Small intestine (tissue), 7 donors: ENCODE measurements around the gene RIMBP2. TPM values are rescaled to one million over a fixed set of nuclear protein-coding genes. Genes with fewer than 3 reads are reported as not detected.

ENCODE experiments used
- DNase-seq, 2 donors: peaks; one replicate each; pipeline versions ENCODE4 v3.0.0 to v3.0.0-alpha.2; 2013
- FAIRE-seq: peaks from 2 replicates; lab custom pipeline; 2012; peaks lifted over from hg19 to GRCh38; lab: Jason Lieb, UNC
- H3K27ac ChIP-seq, 3 donors: one replicate each; pipeline ENCODE4 v1.5.1; 2013; ENCODE audit warnings: low read length in 2 of 3, mild to moderate bottlenecking in 2 of 3, control low read depth in 1 of 3, inconsistent platforms in 1 of 3, low read depth in 1 of 3, moderate library complexity in 1 of 3
- H3K27me3 ChIP-seq, 3 donors: one replicate each; pipeline ENCODE4 v1.6.1; 2013; ENCODE audit warnings: low read length in 3 of 3, inconsistent platforms in 1 of 3; ENCODE audit not compliant: control insufficient read depth in 3 of 3, insufficient read depth in 3 of 3
- H3K36me3 ChIP-seq, 3 donors: one replicate each; pipeline ENCODE4 v1.6.1; 2013; ENCODE audit warnings: low read length in 3 of 3, inconsistent platforms in 1 of 3, low read depth in 1 of 3, mild to moderate bottlenecking in 1 of 3, moderate library complexity in 1 of 3; ENCODE audit not compliant: control insufficient read depth in 3 of 3, insufficient read depth in 2 of 3
- H3K4me1 ChIP-seq, 3 donors: one replicate each; pipeline ENCODE4 v1.6.1; 2013; ENCODE audit warnings: low read length in 2 of 3, inconsistent platforms in 1 of 3, low read depth in 1 of 3, mild to moderate bottlenecking in 1 of 3, moderate library complexity in 1 of 3; ENCODE audit not compliant: control insufficient read depth in 3 of 3, insufficient read depth in 2 of 3
- H3K4me3 ChIP-seq, 3 donors: one replicate each; pipeline ENCODE4 v1.5.1; 2013; ENCODE audit warnings: low read length in 3 of 3, control low read depth in 1 of 3, inconsistent platforms in 1 of 3, low read depth in 1 of 3, mild to moderate bottlenecking in 1 of 3, moderate library complexity in 1 of 3
- H3K9me3 ChIP-seq, 2 donors: one replicate each; pipeline ENCODE4 v1.6.1; 2013; ENCODE audit warnings: low read depth in 1 of 2, low read length in 1 of 2; ENCODE audit not compliant: control insufficient read depth in 2 of 2, insufficient read depth in 1 of 2
- WGBS, 3 donors: extraction: QIAGEN DNeasy Blood & Tissue Kit; methylation state at CpG; one replicate each; pipeline ENCODE4 v1.1.7; 2013; 5-methylcytosine and 5-hydroxymethylcytosine counted together
- polyA plus RNA-seq, 4 donors: library from polyadenylated mRNA; stranded (reverse) in 3 of 4; unstranded in 1 of 4; fragments of 200-250 nt in 3 of 4; fragments of 120-200 nt in 1 of 4; gene quantifications; one replicate each; pipeline versions ENCODE4 v1.2.1 to v1.2.3, GENCODE V29; 2013
- donor health status: healthy with polysubstance abuse.
- donor health status: control.
- donor health status: control.
- donor health status: Bipolar disorder and iron deficiency.
- donor health status: healthy.

RIMBP2 gene
- polyA plus RNA-seq, 4 donors, result 0.22 to 12.2 (median 2.3) TPM

DNA sequence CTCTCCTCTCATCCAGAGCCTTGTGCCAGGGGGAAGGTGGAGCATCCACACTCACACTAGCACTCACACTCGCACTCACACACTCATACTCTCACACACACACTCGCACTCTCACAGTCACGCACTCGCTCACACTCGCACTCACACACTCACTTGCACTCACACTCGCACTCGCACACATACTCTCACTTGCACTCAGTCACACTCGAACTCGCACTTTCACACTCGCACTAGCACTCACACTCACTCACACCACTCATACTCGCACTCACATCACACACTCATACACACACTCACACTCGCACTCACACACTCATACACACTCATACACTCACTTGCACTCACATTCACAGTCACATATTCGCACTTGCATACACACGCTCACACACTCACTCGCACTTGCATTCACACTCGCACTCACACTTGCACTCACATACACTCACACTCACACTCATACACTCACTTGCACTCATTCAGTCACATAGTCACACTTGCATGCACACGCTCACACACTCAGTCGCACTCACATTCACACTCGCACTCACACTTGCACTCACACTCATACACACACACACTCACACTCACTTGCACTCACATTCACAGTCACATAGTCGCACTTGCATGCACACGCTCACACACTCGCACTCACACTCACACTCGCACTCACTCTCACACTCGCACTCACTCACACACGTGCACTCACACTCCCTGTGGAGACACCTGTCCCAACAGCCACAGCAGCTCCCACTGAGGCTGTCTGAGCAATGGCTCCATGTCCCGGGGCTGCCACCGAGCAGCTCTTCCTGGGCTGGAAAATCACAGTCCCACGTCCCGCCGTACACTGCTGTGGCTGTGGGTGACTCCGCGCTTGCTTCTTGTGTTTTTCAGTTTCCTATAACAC, 12.3 kb upstream of the RIMBP2 start:
- FAIRE-seq, result no peak

DNA sequence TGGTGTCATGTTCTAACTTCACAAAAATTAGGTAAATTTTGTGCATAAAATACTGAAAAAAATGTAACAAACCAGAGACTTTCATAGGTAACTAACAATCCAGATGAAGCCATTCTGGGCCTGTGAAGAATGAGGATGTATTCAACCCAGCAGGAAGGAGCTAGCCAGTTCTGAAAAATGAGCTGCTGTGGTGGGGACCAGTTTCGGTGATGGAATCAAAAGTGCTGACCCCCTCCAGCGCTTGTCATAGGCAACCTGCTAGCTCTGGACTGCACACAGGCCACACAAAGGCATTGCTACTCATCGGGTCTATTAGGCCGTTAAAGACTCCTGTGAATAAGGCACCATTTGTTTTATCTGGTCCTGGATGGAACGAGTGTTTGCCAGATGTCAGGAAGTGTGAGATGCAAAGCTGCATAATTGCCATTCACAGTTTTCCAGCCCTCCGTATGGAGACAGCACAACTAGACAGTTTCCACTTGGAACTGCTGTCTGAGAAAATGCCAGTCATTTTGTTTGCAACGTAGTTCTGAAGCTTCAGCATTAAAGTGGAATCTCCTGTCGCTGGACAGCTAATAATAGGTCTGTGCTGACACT, 3.3 kb upstream of the RIMBP2 start:
- Histone ChIP-seq H3K4me3 (no peak overlapping the region), H3K36me3 (no peaks in the 10 kb centered on the region), H3K9me3 (peaks cover 0 to 5% of the 10 kb centered on the region in 2 donors), H3K4me1 (no peaks in the 10 kb centered on the region), H3K27me3 (peaks cover 5 to 30% (median 7%) of the 10 kb centered on the region in 3 donors), H3K27ac (no peak overlapping the region)
- 45 to 53% (median 48%) methylated on average over 8 of the region's 8 CpGs for WGBS, 3 donors
- DNase-seq, result no peak
- FAIRE-seq, result no peak

More for the DNA sequence above, 12.3 kb upstream of the RIMBP2 start:
- no peak for DNase-seq
- WGBS, 3 donors, result 88 to 93% (median 91%) methylated on average over 32 of the region's 32 CpGs
- no peaks in the 10 kb centered on the region for H3K27me3 ChIP-seq
- H3K4me1 ChIP-seq, result no peaks in the 10 kb centered on the region
- no peak overlapping the region for H3K27ac ChIP-seq
- H3K36me3 ChIP-seq, result no peaks in the 10 kb centered on the region
- no peak overlapping the region for H3K4me3 ChIP-seq
- H3K9me3 ChIP-seq, result peaks cover 0 to 4% of the 10 kb centered on the region in 2 donors

GRCh38 chr12:130717752-130718151, 1.7 kb upstream of the RIMBP2 start:
- DNase-seq, result no peak
- Histone ChIP-seq H3K4me3 (no peak overlapping the region), H3K36me3 (no peaks in the 10 kb centered on the region), H3K9me3 (peaks cover 0 to 5% of the 10 kb centered on the region in 2 donors), H3K4me1 (no peaks in the 10 kb centered on the region), H3K27ac (no peak overlapping the region), H3K27me3 (peaks cover 5 to 41% (median 11%) of the 10 kb centered on the region in 3 donors)
- FAIRE-seq, result no peak
- 83 to 92% (median 84%) methylated on average over 5 of the region's 5 CpGs for WGBS, 3 donors

DNA sequence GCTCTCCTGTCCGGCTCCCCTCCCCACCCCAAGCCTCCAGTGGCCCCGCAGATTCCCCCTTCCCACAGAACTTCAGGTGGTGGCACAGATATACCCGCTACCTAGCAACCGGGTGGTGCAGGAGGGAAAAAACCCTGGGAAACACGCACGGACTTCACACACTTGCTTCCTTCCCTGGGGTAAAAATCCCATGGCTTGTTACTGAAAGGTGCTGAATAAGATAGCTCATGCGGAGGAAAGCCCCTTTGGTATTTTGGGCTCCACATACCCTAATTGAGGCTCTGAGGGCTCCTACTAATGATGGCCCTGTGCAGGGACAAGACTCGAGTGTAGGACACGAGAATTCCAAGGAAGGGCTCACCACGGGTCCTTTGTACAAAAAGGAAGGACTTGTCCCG, 869 bp upstream of the RIMBP2 start:
- FAIRE-seq, result no peak
- no peak overlapping the region for H3K27ac ChIP-seq
- H3K36me3 ChIP-seq, result no peaks in the 10 kb centered on the region
- WGBS, 3 donors, result 22 to 34% (median 27%) methylated on average over 11 of the region's 11 CpGs
- DNase-seq, result no peak
- peaks cover 5 to 41% (median 13%) of the 10 kb centered on the region in 3 donors for H3K27me3 ChIP-seq
- H3K4me1 ChIP-seq, result no peaks in the 10 kb centered on the region
- H3K9me3 ChIP-seq, result peaks cover 0 to 5% of the 10 kb centered on the region in 2 donors
- no peak overlapping the region for H3K4me3 ChIP-seq

DNA sequence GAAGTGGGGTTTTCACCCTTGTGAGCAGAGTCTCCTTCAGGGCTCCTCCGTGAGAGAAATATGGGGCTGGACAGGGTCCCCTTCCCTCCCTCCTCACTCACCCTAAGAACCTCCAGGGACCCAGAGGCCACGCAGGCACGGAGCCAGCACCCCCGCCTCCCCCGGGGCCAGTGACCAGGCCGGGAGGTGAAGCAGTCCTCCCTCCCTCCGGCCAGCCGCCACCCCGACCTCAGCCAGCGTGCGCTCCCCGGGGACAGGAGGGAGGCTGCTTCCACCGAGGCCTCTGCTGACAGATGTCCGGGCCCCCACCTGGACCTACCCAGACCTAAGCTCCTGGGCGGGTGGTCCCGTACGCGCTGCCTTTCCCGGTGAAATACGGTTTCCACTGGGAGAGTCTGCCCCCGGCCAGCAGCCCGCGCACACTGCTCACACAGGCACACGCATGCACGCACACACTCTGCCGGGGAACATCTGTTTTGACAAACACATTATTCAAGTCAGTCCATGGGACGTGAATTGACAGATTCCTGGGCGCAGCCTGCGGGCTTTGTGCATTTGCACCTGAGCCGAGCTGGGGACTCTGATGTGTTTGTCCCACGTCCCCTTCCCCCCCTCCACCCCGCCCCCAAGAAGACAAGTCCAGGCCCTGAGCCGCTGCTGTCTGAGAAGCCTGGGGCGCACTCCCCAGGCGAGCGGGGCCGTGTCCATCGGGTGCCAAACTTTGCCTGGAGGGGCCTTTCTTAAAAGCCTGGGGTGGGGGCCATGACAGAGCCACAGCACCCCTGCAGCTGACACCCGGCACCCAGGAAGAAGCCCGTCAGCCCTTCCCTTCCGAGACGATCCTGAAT, 725 bp downstream of the RIMBP2 start:
- peaks cover 5 to 41% (median 13%) of the 10 kb centered on the region in 3 donors for H3K27me3 ChIP-seq
- FAIRE-seq (no peak), DNase-seq (no peak)
- no peaks in the 10 kb centered on the region for H3K4me1 ChIP-seq
- H3K9me3 ChIP-seq, result peaks cover 0 to 5% of the 10 kb centered on the region in 2 donors
- peak overlapping the region in 1 of 3 donors; percentile 41 for H3K4me3 ChIP-seq
- no peaks in the 10 kb centered on the region for H3K36me3 ChIP-seq
- H3K27ac ChIP-seq, result peak overlapping the region in 1 of 3 donors; percentile 40
- 2 to 5% (median 4%) methylated on average over 38 to 42 of the region's 42 CpGs for WGBS, 3 donors

DNA sequence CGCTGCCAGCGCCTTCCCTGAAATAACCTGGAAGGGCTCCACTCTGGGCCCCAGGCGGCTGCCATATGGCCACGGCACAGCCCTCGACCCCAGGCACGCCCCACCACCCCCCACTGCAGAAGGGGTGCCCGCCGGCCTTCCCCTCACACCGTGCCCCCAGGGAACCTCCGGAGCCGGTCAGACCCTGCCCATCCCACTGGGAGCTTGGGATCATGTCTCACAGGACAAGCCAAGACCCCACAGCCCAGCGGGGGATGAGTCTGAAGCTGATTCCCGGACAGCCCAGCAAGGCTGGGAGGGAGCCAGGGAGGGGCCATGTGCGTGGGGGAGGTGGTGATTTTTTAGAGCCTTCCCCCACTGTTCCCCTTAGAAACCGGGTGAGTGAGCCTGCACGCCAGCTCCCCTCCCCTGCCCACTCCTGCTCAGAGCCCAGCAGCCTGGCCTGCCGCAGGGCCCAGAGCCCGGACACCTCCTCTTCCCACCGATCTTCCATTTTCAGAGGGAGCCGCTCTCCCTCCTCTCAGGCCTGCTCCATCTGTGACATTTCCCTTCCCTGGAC, 1.4 kb downstream of the RIMBP2 start:
- 6 to 8% (median 7%) methylated on average over 19 to 20 of the region's 20 CpGs for WGBS, 3 donors

DNA sequence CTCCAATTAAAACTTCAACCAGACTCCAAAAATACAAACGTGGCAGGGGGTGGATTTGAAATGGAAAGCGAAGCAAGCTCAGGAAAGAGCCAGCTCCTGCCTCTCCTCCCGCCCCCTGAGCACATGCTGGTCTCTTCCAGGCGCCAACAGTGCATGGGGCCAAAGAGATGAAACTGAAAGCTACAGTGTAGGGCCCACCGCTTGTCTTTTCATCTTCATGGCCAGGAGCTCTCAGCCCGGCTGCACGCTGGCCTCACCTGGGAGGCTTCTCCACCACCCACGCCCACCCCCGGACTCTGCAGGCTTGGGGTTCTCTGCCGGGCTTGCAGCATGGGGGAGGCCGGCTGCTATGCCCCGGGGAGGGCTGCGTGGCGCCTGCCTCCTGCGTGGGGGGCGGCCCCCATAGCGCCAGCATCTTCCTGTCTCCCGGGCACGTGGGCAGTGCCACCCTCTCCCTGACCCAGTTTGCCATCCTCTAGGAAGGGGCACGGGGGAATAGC, 2.0 kb downstream of the RIMBP2 start:
- H3K36me3 ChIP-seq, result no peaks in the 10 kb centered on the region
- no peak overlapping the region for H3K4me3 ChIP-seq
- H3K27ac ChIP-seq, result no peak overlapping the region
- peaks cover 5 to 41% (median 13%) of the 10 kb centered on the region in 3 donors for H3K27me3 ChIP-seq
- DNase-seq, result no peak
- H3K9me3 ChIP-seq, result peaks cover 0 to 5% of the 10 kb centered on the region in 2 donors
- WGBS, 3 donors, result 8 to 17% (median 15%) methylated on average over 20 of the region's 20 CpGs
- no peaks in the 10 kb centered on the region for H3K4me1 ChIP-seq
- no peak for FAIRE-seq

More for the DNA sequence above, 1.4 kb downstream of the RIMBP2 start:
- no peak overlapping the region for H3K27ac ChIP-seq
- peak overlapping the region in 1 of 3 donors; percentile 41 for H3K4me3 ChIP-seq
- H3K36me3 ChIP-seq, result no peaks in the 10 kb centered on the region
- H3K4me1 ChIP-seq, result no peaks in the 10 kb centered on the region
- H3K9me3 ChIP-seq, result peaks cover 0 to 5% of the 10 kb centered on the region in 2 donors
- no peak for FAIRE-seq
- DNase-seq, result no peak
- H3K27me3 ChIP-seq, result peaks cover 5 to 41% (median 13%) of the 10 kb centered on the region in 3 donors
